SU-DHL-6 (cell line): ENCODE measurements around the gene NEU2.

Source experiments
- CTCF ChIP-seq: fragments of 200-600 bp; sonication (generic); IDR thresholded peaks from one replicate; pipeline ENCODE4 v1.5.1; 2017; ENCODE audit warnings: antibody characterized with exemption, mild to moderate bottlenecking, low read length, moderate library complexity; ENCODE audit not compliant: insufficient read depth, poor library complexity, severe bottlenecking
- EZH2phosphoT487 ChIP-seq: fragments of 200-600 bp; sonication (generic), shearing (Covaris generic); conservative IDR thresholded peaks from 2 replicates; pipeline ENCODE4 v1.6.1; 2018; ENCODE audit warnings: mild to moderate bottlenecking, antibody characterized with exemption, low read length, moderate library complexity, mixed read lengths

GRCh38 chr2:233079473-233079877, 47.0 kb downstream of the NEU2 start:
- TF ChIP-seq CTCF (no peak), EZH2phosphoT487 (no peak)
